Activated CD8-positive, alpha-beta memory T cell treated with anti-CD3 and anti-CD28 coated beads, Interleukin-2, amount 50 U/mL, for 24 hours (primary cell): ENCODE measurements around the gene CTAG1A.
"Not testable (repeated sequence)": the region's sequence is repeated elsewhere in the genome, so short reads cannot be mapped to it uniquely, and the experiment has no call there.

Experiments used
- DNase-seq: peaks from one replicate; pipeline ENCODE4 v3.0.0-alpha.2; 2020; ENCODE audit errors: extremely low read depth

Gene CTAG1A

GRCh38 chrX:154584585-154585183 lies at the start of gene CTAG1A:
Gene CTAG1A, plus strand, starts transcription at chrX:154585133. Its CDS starts 74 bp downstream, at chrX:154585207.
- not testable (repeated sequence) for DNase-seq

- DNase-seq, result no peak
These were observed 49.0 kb upstream of the CTAG1A start for GRCh38 chrX:154535892-154536291.

DNA sequence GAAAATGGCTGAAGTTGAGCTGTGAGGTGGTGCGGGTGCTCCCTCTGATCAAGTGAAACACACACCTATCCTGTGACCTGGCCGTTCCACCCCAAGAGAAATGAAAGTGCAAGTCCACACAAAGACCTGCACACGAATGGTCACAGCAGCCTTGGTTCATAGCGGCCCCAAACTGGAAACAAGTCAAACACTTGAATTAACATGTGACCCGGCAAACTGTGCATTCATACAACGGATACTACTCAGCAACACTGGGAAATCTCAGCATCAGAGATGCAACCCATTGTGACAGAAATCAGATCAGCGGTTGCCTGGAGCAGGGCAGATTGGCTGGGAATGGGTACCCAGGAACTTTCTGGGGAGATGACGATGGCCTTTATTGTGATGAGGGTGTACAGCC lies 45.9 kb upstream of the CTAG1A start:
- no peak for DNase-seq

DNA sequence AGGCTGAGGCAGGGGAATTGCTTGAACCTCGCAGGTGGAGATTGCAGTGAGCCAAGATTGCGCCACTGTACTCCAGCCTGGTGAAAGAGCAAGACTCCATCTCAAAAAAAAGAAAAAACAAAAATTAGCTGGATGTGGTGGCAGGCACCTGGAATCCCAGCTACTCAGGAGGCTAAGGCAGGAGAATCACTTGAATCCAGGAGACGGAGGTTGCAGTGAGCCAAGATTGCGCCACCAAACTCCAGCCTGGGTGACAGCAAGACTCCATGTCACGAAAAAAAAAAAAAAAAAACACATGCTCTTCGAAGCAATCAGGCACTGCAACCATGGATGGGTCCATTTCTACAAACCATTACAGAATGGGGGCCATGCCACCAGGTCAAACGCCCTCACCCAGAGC lies 44.6 kb upstream of the CTAG1A start:
- DNase-seq, result not testable (repeated sequence)

- no peak for DNase-seq
These were observed 43.9 kb upstream of the CTAG1A start for GRCh38 chrX:154540897-154541535.

DNA sequence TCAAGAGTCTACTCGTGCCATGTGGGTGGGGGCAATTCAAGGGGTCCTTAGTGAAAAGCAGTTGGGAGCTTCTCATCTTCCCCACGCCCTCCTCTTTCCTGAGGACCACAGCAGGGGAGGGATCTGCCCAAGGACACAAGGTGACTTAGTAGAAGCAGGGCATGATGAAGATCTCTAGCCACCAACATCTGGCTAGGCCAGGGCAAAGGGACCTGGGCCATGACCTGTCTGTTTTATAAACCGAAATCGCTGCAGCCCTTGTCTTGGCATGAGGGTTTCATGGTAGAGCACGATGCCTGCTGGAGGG lies 43.4 kb upstream of the CTAG1A start:
- DNase-seq, result no peak

- DNase-seq, result peak; percentile 33
These were observed 42.8 kb upstream of the CTAG1A start for GRCh38 chrX:154541896-154542722.

DNA sequence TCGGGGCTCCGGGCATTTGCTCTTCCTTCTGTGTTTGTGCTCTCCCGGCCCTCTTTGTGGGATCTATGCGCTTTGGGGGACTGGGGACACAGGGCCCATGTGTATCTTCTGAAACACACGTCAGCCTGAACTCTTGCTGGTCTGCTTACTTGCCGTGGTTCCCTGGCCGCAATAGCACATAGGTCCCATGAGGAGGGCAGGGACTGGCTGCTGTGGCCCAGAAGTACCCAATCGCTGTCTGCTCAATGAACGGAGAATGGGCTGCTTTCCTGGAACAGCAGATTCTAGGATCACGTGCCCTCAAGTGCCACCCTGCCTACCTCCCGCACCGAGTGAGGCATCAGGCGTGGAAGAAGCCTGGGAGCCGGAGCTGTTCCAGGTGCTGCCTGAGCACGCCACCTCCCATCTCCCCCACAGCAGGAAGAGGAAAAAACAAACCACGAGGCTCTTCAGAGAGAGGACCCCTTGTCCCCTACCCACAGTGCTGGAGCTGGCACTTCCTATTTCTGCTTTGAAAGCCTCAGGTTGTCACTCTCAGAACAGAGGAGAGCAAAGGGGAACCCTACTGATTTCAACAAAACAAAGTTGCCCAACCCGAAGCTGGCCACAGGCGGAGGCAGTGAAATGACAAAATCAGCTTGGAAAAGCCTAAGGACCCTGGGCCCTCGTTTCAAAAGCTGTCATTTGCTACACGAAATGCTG lies 42.1 kb upstream of the CTAG1A start:
- no peak for DNase-seq

DNA sequence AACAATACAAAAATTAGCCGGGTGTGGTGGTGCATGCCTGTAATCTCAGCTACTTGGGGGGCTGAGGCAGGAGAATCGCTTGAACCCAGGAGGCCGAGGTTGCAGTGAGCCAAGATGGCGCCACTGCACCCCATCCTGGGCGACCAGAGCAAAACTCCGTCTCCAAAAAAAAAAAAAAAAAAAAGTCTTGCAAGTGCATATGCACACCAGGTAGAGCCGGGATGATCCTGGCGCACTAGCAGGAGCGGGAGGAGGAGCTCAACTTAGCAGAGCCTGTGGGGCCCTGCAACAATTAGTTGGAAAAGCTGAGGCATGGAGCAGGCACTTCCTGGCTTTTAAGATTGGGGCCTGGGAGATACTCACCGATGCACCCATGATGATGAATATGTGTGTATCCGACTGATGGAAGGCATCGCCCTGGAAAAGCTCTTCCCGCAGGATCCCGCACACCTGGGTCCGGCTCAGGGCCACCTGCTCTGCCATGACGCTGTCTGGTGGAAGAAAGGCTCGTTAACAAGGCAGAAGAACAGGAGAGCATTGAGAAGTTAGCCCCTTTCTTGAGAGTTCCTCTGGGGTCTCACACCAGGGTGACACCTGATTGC lies 39.2 kb upstream of the CTAG1A start:
- DNase-seq, result no peak

DNA sequence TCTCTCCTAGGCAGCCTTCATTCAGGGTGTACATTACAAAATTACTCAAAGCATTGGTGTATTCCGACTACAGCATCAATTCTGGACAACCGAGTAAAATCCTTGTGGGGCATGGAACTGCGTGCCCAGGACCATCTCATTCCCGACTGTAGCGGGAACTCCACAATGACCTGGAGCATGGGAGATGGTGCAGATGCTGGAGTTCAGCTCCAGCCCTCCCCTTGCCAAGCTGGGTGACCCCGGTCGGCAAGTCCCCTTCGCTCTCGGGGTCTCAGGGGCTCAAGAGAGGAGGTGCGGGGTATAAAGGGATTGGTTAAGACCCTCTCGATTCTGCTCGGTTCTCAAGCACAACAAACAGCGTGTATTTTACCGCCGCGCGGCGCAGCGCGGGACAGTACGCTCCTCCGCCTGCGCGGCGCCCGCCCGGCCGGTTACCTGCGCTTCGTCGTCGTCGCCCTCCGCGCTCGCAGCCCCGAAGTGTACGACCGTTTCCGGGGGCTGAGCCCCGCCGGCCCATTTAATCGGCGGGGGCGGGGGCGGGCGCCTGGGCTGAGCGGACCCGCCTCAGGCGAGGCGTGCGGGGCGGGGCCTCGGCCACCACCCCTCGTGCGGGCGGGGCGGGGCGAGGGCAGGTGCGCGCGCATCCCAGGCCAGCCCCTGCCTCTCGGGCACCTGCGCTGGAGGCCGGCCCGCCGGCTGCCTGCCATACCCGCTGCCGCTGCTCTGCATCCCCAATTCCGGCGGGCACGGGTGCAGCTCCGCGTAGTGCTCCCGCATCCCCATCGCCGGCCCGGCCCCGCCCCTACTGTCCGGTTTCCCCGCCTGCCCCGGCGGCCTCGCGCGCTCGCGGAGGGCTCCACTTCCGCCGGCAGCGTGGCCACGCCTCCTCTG lies 38.3 kb upstream of the CTAG1A start, which contains the start of gene G6PD:
Gene G6PD, minus strand, starts transcription at position 493 of the 891 bp plus-strand sequence. CDS start 691 bp downstream, outside the sequence.
- peak; percentile 43 for DNase-seq

DNA sequence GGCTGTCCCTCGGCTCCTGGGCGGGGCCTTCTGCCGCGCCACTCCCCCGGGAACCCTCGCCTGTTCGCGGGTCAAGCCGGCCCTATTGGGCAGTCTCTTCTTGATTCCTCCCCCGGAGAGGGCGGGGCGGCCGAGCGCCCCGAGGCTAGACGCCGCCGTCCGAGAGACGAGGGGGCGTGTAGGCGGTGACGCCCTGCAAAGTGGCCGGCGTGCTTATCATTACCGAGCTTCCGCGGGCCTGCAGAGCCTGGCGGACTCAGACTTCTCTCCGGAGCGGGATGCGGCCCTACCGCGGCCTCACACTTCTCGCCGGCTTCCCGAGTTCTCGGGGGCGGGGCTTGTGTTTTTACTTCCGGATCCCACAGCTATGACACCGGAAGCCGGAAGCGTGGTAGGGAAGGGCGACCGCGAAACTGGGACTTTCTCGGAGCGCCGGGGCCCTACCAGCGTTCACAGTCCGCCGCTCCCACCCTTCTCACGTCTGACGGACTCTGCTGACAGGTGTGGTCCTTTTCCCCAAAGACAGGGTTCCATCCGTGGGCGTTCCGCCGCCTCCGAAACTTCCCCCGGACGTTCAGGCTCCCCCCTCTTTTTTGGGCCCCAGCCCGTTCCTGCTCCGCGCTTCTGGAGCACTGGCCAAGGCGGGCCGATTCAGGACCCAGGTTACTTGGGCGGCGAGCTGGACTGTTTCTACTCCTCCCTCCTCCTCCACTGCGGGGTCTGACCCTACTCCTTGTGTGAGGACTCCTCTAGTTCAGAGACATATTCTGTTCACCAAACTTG lies 37.5 kb upstream of the CTAG1A start, which contains the start of gene IKBKG:
Gene IKBKG, plus strand, starts transcription at position 376 of the 783 bp plus-strand sequence. CDS start 4,383 bp downstream, outside the sequence.
- DNase-seq, result peak; percentile 58

DNA sequence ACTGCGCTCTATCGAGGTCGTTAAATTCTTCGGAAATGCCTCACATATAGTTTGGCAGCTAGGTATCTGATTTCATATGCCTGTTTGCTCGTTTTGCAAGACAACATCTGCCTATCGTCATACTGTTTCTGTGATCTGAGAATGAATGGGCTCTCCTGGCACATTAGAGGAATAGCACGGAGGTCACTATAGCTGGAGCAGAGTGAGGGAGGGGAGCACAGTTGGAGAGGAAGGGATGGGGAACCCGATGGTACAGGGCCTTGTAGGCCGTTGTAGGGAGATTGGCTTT lies 37.0 kb upstream of the CTAG1A start:
- no peak for DNase-seq

DNA sequence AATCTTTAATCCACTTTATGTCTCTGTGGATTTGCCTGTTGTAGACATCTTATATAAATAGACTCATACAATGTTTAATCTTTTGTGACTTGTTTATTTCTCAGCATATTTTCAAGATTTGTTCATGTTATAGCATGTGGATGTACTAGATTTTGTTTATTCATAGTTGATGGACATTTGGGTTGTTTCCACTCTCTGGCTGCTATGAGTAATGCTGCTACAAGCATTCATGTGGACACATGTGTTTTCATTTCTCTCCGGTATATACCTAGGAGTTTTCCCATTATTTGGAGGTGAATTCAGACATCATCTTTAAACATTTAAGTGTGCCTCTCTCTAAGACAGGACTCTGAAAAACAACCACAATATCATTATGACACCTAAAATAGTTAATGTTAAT lies 35.2 kb upstream of the CTAG1A start:
- no peak for DNase-seq

DNA sequence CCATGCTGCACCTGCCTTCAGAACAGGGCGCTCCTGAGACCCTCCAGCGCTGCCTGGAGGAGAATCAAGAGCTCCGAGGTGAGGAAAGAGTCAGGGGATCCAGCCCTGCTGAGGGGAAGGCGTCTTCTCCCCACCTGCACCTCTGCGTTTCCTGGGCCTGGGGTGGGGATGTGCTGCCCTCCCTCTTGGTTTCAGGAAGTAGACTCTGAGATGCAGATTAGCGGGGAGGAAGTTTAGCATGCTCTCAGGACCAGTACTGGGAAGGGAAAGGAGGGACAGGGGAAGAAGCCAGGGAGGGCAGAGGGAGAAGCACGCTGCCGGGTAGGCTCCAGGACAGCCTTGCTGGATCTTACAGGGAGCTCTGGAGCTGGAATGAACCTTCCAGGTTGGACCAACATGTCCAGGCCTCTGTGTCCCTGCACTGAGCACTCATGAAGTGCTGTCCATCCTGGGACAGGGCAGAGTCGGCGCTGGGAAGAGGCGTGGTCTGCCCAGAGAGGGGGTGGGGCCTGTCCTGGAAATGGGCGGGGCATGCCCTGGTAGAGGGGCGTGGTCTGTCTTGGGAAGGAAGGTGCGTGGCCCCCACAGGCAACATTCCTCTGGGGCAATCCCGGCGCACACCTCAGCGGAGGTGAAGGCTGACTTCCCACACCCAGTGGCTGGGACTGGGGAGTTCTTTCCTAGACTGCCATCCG lies 32.7 kb upstream of the CTAG1A start:
- DNase-seq, result not testable (repeated sequence)

GRCh38 chrX:154558060-154558690 lies 26.8 kb upstream of the CTAG1A start:
- not testable (repeated sequence) for DNase-seq

GRCh38 chrX:154558896-154559295 lies 26.0 kb upstream of the CTAG1A start:
- not testable (repeated sequence) for DNase-seq

DNA sequence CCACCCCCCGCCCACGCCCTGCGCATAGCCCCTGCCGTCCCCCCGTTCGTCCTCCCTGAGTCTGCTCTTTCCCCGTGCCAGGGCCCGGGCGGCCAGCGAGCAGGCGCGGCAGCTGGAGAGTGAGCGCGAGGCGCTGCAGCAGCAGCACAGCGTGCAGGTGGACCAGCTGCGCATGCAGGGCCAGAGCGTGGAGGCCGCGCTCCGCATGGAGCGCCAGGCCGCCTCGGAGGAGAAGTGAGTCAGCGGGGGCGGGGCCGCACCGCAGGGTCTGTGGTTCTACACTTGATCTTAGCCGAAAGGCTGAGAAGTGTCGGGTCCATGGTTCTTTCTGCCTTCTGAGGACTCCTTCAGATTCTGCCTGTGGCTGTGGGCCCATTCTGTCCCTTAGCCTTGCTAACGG lies 24.6 kb upstream of the CTAG1A start:
- not testable (repeated sequence) for DNase-seq

- DNase-seq, result not testable (repeated sequence)
These were observed 22.6 kb upstream of the CTAG1A start for GRCh38 chrX:154562295-154562694.

DNA sequence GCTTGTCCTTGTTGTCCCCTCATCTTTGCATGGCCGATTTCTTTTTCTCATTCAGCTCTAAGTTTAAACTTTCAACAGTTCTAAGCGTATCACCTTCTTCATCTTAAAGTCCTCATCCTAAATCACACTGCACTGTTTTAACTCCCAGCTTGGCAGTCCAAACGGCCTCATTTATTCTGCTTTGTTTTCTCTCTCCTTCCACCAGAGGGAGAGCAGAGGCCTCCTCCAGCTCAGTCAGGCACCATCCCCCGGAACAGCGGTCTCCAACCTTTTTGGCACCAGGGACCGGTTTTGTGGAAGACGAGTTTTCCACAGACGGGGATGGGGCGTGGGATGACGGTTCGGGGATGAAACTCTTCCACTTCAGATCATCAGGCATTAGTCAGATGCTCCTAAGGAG lies 14.6 kb upstream of the CTAG1A start:
- not testable (repeated sequence) for DNase-seq
